Heart right ventricle (tissue), 16 donors: ENCODE measurements around the gene GPR162. TPM values are rescaled to one million over a fixed set of nuclear protein-coding genes. Genes with fewer than 3 reads are reported as not detected.
"Not testable (repeated sequence)": the region's sequence is repeated elsewhere in the genome, so short reads cannot be mapped to it uniquely, and the experiment has no call there.

Source experiments
- ATAC-seq, 8 donors: fragments of 200-7000 bp; cut with Tn5 transposase; one replicate each; pipeline ENCODE4 v1.9.1; 2020; ENCODE audit warnings: mild to moderate bottlenecking in 8 of 8, moderate library complexity in 8 of 8, moderate number of reproducible peaks in 1 of 8
- DNase-seq, 2 donors: peaks; one replicate each; pipeline ENCODE4 v3.0.0-alpha.2; 2020
- H3K27ac ChIP-seq, 10 donors: fragments of 200-600 bp; sonication (generic) in 2 of 10; one replicate each; pipeline versions ENCODE4 v1.5.0 to v1.8.0; 2020 to 2022; ENCODE audit warnings: mild to moderate bottlenecking in 3 of 10
- H3K27me3 ChIP-seq, 7 donors: fragments of 200-600 bp; one replicate each; pipeline ENCODE4 v1.8.0; 2021 to 2022; ENCODE audit warnings: mild to moderate bottlenecking in 2 of 7
- H3K36me3 ChIP-seq, 9 donors: fragments of 200-600 bp; sonication (generic) in 1 of 9; one replicate each; pipeline versions ENCODE4 v1.5.0 to v1.8.0; 2020 to 2022; ENCODE audit warnings: mild to moderate bottlenecking in 2 of 9
- H3K4me1 ChIP-seq, 9 donors: fragments of 200-600 bp; sonication (generic) in 1 of 9; one replicate each; pipeline versions ENCODE4 v1.5.0 to v1.8.0; 2020 to 2022; ENCODE audit warnings: mild to moderate bottlenecking in 4 of 9
- H3K4me3 ChIP-seq, 10 donors: fragments of 200-600 bp; sonication (generic) in 2 of 10; one replicate each; pipeline versions ENCODE4 v1.5.0 to v1.8.0; 2020 to 2022; ENCODE audit warnings: mild to moderate bottlenecking in 7 of 10, moderate library complexity in 2 of 10
- H3K9me3 ChIP-seq, 11 donors: fragments of 200-600 bp in 10 of 11; sonication (generic) in 2 of 11; one replicate each; pipeline versions ENCODE4 v1.5.0 to v1.8.0; 2013 to 2022; ENCODE audit warnings: mild to moderate bottlenecking in 2 of 11, control low read depth in 1 of 11, moderate library complexity in 1 of 11
- WGBS, 2 donors: extraction: QIAGEN DNeasy Blood & Tissue Kit; methylation state at CpG; one replicate each; pipeline ENCODE4 v1.1.7; 2013; ENCODE audit warnings: inconsistent platforms in 1 of 2; 5-methylcytosine and 5-hydroxymethylcytosine counted together
- intact Hi-C, 10 donors: fragments of 100-400 bp; cut with DNase I; formaldehyde crosslinking; loops; one replicate each; pipeline versions ENCODE4 v1.11.1 to v1.14.2; 2022
- polyA plus RNA-seq, 2 donors: library from polyadenylated mRNA; stranded (reverse); fragments of 200-250 nt; gene quantifications; one replicate each; pipeline ENCODE4 v1.2.3, GENCODE V29; 2013
- total RNA-seq, 10 donors: library from RNA; stranded (reverse); fragmentation: NEBNext Ultra II Directional in 3 of 10; extraction: Animal tissue kit (Norgen Biotek cat#: 25700) in 3 of 10; gene quantifications; one replicate each; pipeline versions ENCODE4 v1.2.1 to v1.2.4, GENCODE V29; 2021 to 2023
- TF ChIP-seq, protein P1 (sequence below), 9 donors: fragments of 200-600 bp; sonication (generic) in 2 of 9; IDR thresholded peaks; one replicate each; pipeline versions ENCODE4 v1.5.0 to v1.8.0; 2021 to 2022; ENCODE audit warnings: antibody characterized with exemption in 9 of 9, mild to moderate bottlenecking in 5 of 9, moderate library complexity in 1 of 9
- donor health status: Arrhythmogenic right ventricular cardiomyopathy.
- donor health status: ischemic (EF 13 %, LVEDD 7.1; RV severe dilation, severe dysfunction).
- donor health status: healthy with polysubstance abuse.
- donor health status: DM: no; HTN: yes; CAD: no.
- donor health status: DM: no; HTN: no; CAD: no.
- donor health status: ischemic (EF 25% LVEDD 6.9; RV normal size, moderate dysfunction).
- donor health status: ischemic (EF 25% LVEDD 5.7; RV mildly dilated, moderate dysfunction).
- donor health status: healthy.
- donor health status: DM: yes; HTN: yes; CAD: no.
- donor health status: Ischemic cardiomyopathy.
- donor health status: ischemic (EF 35%, LVEDD 5.7; RV mildly dilated, moderate dysfunction).
- donor health status: nonischemic (EF 11% LVEDD 7.7; RV severe dilation, severe dysfunction).
- donor health status: DM: yes; HTN: yes; CAD: no.
- donor health status: PGD.
- donor health status: ischemic (EF 29% LVEDD 5.4; RV normal size, mild dysfunction).
- donor health status: nonischemic (EF 23%, LVEDD 6.1; RV moderate dilation, normal function).

GPR162 gene
- total and polyA plus RNA-seq, 12 donors: 1.8 to 16.8 (median 4.2) TPM

DNA sequence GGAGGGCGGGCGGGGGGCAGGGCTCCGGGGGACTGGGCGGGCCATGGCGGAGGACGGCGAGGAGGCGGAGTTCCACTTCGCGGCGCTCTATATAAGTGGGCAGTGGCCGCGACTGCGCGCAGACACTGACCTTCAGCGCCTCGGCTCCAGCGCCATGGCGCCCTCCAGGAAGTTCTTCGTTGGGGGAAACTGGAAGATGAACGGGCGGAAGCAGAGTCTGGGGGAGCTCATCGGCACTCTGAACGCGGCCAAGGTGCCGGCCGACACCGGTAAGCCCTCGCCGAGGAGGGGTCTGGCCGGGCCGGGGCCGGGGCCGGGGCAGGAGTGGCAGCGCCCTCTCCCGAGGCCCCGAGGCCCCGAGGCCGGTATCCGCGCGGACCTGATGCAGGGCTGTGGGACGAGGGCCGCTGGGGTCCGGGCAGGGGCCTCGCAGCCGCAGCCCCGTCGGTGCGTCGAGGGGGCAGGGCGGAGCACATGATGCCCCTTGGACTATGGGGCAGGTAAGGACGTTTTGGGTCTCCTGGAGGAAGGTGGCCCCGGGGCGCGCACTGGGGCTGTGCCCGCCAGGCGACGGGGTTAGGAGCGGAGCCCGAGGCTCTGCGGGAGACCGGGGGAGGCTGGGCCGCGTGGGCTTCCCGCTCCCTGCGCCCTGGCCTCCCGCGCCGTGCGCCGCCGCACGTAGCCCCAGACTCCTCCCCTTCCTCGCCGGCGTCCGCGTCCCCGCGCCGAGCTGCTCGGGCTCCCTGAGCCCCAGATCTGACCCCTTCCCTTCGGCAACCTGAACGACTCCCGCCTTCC lies 46.0 kb downstream of the GPR162 start, which contains the start of gene TPI1:
TPI1 (plus strand) TSS at position 119 of the 798 bp plus-strand sequence; CDS start at position 155, 36 bp downstream.
- 1% methylated on average over 73 to 86 of the region's 86 CpGs for WGBS, 2 donors
- Histone ChIP-seq H3K27me3 (no peaks in the 10 kb centered on the region), H3K27ac (peak within 1 kb of the TSS; percentile 93 to 100 (median 100)), H3K9me3 (no peaks in the 10 kb centered on the region), H3K36me3 (peaks cover 0 to 67% (median 42%) of the 10 kb centered on the region in 9 donors), H3K4me1 (peaks cover 32 to 53% (median 49%) of the 10 kb centered on the region in 9 donors), H3K4me3 (peak within 1 kb of the TSS; percentile 81 to 100 (median 98))
- DNase-seq (peak; percentile 86 to 89), ATAC-seq (peak; percentile 81 to 93 (median 88))
- TF ChIP-seq, protein P1, sequence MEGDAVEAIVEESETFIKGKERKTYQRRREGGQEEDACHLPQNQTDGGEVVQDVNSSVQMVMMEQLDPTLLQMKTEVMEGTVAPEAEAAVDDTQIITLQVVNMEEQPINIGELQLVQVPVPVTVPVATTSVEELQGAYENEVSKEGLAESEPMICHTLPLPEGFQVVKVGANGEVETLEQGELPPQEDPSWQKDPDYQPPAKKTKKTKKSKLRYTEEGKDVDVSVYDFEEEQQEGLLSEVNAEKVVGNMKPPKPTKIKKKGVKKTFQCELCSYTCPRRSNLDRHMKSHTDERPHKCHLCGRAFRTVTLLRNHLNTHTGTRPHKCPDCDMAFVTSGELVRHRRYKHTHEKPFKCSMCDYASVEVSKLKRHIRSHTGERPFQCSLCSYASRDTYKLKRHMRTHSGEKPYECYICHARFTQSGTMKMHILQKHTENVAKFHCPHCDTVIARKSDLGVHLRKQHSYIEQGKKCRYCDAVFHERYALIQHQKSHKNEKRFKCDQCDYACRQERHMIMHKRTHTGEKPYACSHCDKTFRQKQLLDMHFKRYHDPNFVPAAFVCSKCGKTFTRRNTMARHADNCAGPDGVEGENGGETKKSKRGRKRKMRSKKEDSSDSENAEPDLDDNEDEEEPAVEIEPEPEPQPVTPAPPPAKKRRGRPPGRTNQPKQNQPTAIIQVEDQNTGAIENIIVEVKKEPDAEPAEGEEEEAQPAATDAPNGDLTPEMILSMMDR (IDR thresholded peaks at IDR 0.05): peak in 4 of 9 donors; percentile 11 to 24 (median 20)
- intact Hi-C loops: loop anchor here in 2 of 10 donors (5.0 to 10.0 kb wide), 2 partner anchors 70 to 77 kb away; partner anchors contain the start of genes C12orf57 (in 1 of the 2) and RNU7-1 (in 1 of the 2)

DNA sequence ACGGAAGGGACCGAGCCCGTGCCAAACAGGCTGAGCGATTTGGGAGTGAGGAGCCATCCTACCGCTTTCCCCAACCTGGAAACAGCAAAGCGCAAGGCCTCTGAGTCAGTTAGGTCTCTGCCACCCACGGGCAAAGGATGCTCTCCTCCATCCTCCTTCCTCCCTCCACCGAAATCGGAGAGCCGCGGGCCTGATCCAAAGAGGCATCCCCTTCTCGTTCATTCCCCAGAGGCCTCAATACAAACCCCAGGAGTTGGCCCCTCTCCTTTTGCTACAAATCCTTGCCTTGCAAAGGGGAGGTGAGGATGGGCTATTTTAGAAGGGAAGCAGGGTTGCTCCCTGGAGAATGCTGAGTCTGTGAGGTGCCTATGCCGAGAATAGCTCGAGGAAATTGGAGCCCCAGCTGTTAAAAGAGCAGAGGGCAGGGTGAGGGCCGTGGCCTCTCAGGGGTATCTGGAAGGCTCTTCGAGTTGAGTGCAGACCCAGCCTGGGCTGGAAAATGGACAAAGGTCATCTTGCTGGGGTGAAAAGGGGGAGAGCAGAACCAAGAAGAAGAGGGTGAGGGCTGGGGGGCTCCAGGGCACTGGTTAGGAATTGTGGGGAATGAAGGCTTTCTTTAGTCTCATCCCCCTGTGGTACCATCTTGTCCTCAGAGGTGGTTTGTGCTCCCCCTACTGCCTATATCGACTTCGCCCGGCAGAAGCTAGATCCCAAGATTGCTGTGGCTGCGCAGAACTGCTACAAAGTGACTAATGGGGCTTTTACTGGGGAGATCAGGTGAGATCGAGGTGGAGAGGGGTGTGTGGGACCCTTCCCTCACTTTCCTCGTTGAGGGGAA lies 46.8 kb downstream of the GPR162 start:
- TF ChIP-seq, protein P1 (IDR thresholded peaks at IDR 0.05): no peak
- Histone ChIP-seq H3K27me3 (no peaks in the 10 kb centered on the region), H3K4me1 (peaks cover 32 to 56% (median 49%) of the 10 kb centered on the region in 9 donors), H3K27ac (peak overlapping the region; percentile 93 to 100 (median 100)), H3K4me3 (peak overlapping the region; percentile 81 to 100 (median 98)), H3K36me3 (peaks cover 0 to 59% (median 35%) of the 10 kb centered on the region in 9 donors), H3K9me3 (no peaks in the 10 kb centered on the region)
- ATAC-seq (no peak), DNase-seq (no peak)
- 7 to 8% methylated on average over 22 of the region's 22 CpGs for WGBS, 2 donors
- intact Hi-C loops: loop anchor here in 2 of 10 donors (5.0 to 10.0 kb wide), 2 partner anchors 69 to 76 kb away; partner anchors contain the start of genes C12orf57 (in 1 of the 2) and RNU7-1 (in 1 of the 2)

DNA sequence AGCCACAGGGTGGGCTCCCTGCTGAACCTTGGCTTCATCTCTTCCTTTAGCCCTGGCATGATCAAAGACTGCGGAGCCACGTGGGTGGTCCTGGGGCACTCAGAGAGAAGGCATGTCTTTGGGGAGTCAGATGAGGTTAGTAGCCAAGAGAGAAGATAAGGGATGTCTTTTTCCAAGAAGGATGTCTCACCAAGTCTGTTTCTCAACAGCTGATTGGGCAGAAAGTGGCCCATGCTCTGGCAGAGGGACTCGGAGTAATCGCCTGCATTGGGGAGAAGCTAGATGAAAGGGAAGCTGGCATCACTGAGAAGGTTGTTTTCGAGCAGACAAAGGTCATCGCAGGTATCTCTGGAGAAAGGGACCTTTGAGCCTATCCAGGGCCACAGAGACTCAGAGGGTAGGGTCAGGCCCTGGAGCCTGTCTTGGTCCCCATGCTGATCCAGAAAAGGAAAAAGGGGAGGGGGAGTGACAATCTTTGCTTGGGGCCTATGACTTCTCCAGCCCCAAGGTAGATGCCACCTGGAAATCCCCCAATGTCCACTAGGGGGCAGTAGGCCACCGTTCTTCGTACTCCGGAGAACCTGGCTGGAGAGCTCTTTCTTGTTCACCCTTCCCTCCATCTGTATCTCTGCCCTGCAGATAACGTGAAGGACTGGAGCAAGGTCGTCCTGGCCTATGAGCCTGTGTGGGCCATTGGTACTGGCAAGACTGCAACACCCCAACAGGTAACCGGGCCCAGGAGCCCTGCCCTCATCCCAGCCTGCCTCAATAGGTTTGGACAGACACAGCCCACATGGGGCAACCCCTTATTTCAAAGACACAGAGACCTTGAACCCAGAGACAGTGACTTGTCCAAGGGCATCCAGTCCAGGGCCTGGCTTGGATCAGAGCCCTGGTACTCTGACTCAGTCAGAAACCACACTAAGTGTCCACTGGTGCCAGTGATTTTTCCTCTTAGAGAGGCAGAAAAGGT lies 47.7 kb downstream of the GPR162 start:
- TF ChIP-seq, protein P1 (IDR thresholded peaks at IDR 0.05): peak; percentile 81 to 95 (median 92)
- Histone ChIP-seq H3K4me3 (peak overlapping the region; percentile 81 to 100 (median 98)), H3K27ac (peak overlapping the region in 9 of 10 donors; percentile 98 to 100 (median 100)), H3K9me3 (no peaks in the 10 kb centered on the region), H3K4me1 (peaks cover 32 to 65% (median 56%) of the 10 kb centered on the region in 9 donors), H3K36me3 (peaks cover 0 to 50% (median 26%) of the 10 kb centered on the region in 9 donors), H3K27me3 (no peaks in the 10 kb centered on the region)
- peak in 2 of 8 donors; percentile 1 to 4 for ATAC-seq
- intact Hi-C loops: loop anchor here in 4 of 10 donors (2.0 to 10.0 kb wide), 5 partner anchors 58 to 98 kb away; partner anchors contain the start of genes ATN1 (in 1 of the 4), C12orf57 (in 1 of the 4) and RNU7-1 (in 1 of the 4)
- 31 to 32% methylated on average over 12 of the region's 12 CpGs for WGBS, 2 donors
- peak; percentile 71 to 78 for DNase-seq

DNA sequence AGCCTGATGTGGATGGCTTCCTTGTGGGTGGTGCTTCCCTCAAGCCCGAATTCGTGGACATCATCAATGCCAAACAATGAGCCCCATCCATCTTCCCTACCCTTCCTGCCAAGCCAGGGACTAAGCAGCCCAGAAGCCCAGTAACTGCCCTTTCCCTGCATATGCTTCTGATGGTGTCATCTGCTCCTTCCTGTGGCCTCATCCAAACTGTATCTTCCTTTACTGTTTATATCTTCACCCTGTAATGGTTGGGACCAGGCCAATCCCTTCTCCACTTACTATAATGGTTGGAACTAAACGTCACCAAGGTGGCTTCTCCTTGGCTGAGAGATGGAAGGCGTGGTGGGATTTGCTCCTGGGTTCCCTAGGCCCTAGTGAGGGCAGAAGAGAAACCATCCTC lies 48.7 kb downstream of the GPR162 start:
- not testable (repeated sequence) for DNase-seq, H3K4me3 ChIP-seq, H3K27me3 ChIP-seq, ATAC-seq, H3K9me3 ChIP-seq
- Histone ChIP-seq H3K27ac (peak overlapping the region in 1 of 10 donors; percentile 100), H3K4me1 (peaks cover 32 to 69% (median 56%) of the 10 kb centered on the region in 9 donors), H3K36me3 (peaks cover 0 to 41% (median 18%) of the 10 kb centered on the region in 9 donors)
- intact Hi-C loops: loop anchor here in 3 of 10 donors (2.0 to 5.0 kb wide), 3 partner anchors 57 to 97 kb away; partner anchors contain the start of gene ATN1 (in 1 of the 3)
- WGBS, 2 donors: 61% methylated on average over 4 of the region's 4 CpGs
